Endothelial cell (in vitro differentiated cells): ENCODE data around the gene SASH1. TPM values are rescaled to one million over a fixed set of nuclear protein-coding genes. Genes with fewer than 3 reads are reported as not detected.

Experiments
- DNase-seq: peaks from one replicate; pipeline ENCODE4 v3.0.0; 2021; ENCODE audit warnings: low spot score
- H3K27ac Mint-ChIP-seq: one replicate; pipeline ENCODE4 v1.8.0; 2021; ENCODE audit warnings: mixed read lengths, inconsistent platforms; ENCODE audit not compliant: unreplicated experiment
- H3K27me3 Mint-ChIP-seq: one replicate; pipeline ENCODE4 v1.8.0; 2021; ENCODE audit warnings: mild to moderate bottlenecking, moderate library complexity, mixed read lengths, inconsistent platforms; ENCODE audit not compliant: unreplicated experiment
- H3K36me3 Mint-ChIP-seq: one replicate; pipeline ENCODE4 v1.8.0; 2021; ENCODE audit warnings: mild to moderate bottlenecking, low read depth, mixed read lengths, inconsistent platforms; ENCODE audit not compliant: unreplicated experiment
- H3K4me1 Mint-ChIP-seq: one replicate; pipeline ENCODE4 v1.8.0; 2021; ENCODE audit warnings: mild to moderate bottlenecking, mixed read lengths, inconsistent platforms; ENCODE audit not compliant: unreplicated experiment
- H3K4me3 Mint-ChIP-seq: one replicate; pipeline ENCODE4 v1.8.0; 2021; ENCODE audit warnings: mild to moderate bottlenecking, mixed read lengths, inconsistent platforms; ENCODE audit not compliant: unreplicated experiment
- H3K9me3 Mint-ChIP-seq: one replicate; pipeline ENCODE4 v1.8.0; 2021; ENCODE audit warnings: mixed read lengths, inconsistent platforms; ENCODE audit not compliant: unreplicated experiment
- total RNA-seq: library from RNA; stranded (reverse); fragmentation: NEBNext Ultra II Directional; extraction: Animal tissue kit (Norgen Biotek cat#: 25700); gene quantifications from one replicate; pipeline ENCODE4 v1.2.1, GENCODE V29; 2021; ENCODE audit not compliant: unreplicated experiment
- TF ChIP-seq, protein P1 (sequence below): fragments of 200-600 bp; sonication (generic); IDR thresholded peaks from one replicate; pipeline ENCODE4 v1.5.0; 2021; ENCODE audit warnings: antibody characterized with exemption; ENCODE audit not compliant: unreplicated experiment

The SASH1 gene
- total RNA-seq, 1 donor from 2014 or later: 138 TPM

DNA sequence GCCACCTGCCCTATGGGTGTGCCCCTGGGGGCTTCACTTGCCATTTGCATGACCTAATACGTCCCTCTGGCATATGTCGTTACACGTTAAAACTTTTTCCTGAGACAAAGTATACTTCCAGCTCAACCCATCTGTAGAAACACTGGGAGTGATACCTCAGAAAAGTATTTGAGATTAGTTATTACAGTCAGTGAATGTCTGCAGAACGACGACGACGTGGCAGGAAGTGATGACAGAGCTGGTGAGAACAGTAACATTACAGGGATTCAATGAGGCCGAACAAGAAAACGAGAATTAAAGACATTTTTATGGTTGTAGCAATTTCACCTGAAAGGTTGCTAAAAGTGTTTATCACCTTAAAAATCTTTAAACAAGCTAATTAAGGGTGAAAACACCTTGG, 40.2 kb downstream of the SASH1 start:
- Mint-ChIP-seq H3K4me1 (peaks cover 60% of the 10 kb centered on the region), H3K27me3 (no peaks in the 10 kb centered on the region), H3K27ac (peak overlapping the region; percentile 22), H3K36me3 (peaks cover 26% of the 10 kb centered on the region), H3K4me3 (no peak overlapping the region), H3K9me3 (no peaks in the 10 kb centered on the region)
- DNase-seq: no peak
- TF ChIP-seq, protein P1, sequence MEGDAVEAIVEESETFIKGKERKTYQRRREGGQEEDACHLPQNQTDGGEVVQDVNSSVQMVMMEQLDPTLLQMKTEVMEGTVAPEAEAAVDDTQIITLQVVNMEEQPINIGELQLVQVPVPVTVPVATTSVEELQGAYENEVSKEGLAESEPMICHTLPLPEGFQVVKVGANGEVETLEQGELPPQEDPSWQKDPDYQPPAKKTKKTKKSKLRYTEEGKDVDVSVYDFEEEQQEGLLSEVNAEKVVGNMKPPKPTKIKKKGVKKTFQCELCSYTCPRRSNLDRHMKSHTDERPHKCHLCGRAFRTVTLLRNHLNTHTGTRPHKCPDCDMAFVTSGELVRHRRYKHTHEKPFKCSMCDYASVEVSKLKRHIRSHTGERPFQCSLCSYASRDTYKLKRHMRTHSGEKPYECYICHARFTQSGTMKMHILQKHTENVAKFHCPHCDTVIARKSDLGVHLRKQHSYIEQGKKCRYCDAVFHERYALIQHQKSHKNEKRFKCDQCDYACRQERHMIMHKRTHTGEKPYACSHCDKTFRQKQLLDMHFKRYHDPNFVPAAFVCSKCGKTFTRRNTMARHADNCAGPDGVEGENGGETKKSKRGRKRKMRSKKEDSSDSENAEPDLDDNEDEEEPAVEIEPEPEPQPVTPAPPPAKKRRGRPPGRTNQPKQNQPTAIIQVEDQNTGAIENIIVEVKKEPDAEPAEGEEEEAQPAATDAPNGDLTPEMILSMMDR: no peak

DNA sequence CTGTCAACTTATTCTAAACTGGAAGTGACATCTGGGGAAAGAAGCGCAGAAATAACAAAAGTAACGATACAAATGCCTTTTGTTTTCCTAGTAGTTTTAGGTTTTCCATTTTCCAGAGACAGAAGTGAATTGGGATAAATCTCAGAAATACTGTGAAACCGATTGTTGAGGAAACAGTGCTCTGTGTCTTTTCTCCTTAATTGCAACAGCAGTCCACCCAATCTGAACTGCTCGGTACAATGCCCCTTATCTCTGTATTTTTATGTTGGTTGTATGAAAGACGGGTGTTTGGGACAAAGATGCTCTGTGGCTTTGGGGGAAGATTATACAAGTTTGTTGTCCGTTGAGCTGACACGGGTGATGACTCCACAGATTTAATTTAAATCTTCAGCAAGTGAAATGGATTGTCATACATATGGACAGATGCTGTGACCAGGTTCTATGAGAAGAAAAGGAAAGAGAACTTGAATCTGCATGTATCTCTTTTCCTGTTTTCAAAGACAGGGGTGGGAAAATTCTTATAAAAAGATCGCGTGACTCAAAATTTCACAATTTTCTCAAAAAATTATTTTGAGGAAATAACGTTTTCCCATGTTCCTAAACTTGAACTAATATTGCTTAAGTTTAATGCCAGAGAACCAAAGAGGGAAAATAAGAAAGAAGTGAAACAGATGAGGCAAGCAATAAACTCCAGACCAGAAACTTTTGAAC, 41.2 kb downstream of the SASH1 start:
- Mint-ChIP-seq H3K27ac (peak overlapping the region; percentile 3), H3K4me3 (no peak overlapping the region), H3K36me3 (peaks cover 26% of the 10 kb centered on the region), H3K9me3 (no peaks in the 10 kb centered on the region), H3K4me1 (peaks cover 63% of the 10 kb centered on the region), H3K27me3 (peaks cover 5% of the 10 kb centered on the region)
- TF ChIP-seq, protein P1: no peak
- no peak for DNase-seq

DNA sequence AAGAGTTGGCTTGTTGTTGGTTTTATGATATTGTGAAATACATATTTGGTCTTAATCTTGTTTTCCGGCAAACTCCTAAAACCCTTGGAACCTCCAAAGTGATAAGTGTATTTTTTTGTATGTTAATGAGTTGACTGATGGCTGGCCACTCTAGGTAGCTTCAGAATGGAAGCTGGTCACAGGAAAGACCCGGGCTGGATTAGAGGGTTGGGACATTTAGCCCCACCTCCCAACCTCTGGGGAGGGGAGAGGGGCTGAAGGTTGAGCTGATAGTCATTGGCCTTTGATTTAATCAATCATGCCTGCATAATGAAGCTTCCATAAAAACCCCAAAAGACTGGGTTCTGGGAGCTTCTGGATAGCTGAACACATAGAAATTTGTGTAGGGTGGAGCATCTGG, 42.7 kb downstream of the SASH1 start:
- Mint-ChIP-seq H3K4me1 (peaks cover 48% of the 10 kb centered on the region), H3K4me3 (no peak overlapping the region), H3K27ac (no peak overlapping the region), H3K27me3 (peaks cover 5% of the 10 kb centered on the region), H3K9me3 (no peaks in the 10 kb centered on the region), H3K36me3 (peaks cover 18% of the 10 kb centered on the region)
- no peak for DNase-seq
- TF ChIP-seq, protein P1: no peak

DNA sequence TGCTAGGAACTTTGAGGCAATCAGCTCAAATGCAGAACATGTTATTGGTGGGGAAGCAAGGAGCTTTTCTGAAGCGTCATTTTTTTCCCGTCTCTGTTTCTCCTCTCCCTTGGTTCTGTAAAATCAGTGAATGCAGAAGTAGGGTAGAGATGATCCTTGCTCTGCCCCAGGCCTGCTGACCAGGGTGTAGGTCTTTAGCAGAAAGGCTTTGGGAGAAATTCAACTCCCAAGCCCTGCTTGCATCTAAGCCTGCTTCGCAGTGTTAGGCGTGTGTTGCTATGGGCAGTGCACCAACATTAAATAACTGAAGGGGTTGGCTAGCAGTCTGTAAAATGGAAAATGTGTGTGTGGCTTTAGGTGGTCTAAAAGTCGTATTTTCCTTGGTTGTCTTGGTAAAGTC, 45.9 kb downstream of the SASH1 start:
- Mint-ChIP-seq H3K27ac (peak overlapping the region; percentile 5), H3K4me1 (peaks cover 35% of the 10 kb centered on the region), H3K27me3 (peaks cover 5% of the 10 kb centered on the region), H3K4me3 (no peak overlapping the region), H3K9me3 (no peaks in the 10 kb centered on the region), H3K36me3 (peaks cover 15% of the 10 kb centered on the region)
- DNase-seq: no peak
- TF ChIP-seq, protein P1: no peak

DNA sequence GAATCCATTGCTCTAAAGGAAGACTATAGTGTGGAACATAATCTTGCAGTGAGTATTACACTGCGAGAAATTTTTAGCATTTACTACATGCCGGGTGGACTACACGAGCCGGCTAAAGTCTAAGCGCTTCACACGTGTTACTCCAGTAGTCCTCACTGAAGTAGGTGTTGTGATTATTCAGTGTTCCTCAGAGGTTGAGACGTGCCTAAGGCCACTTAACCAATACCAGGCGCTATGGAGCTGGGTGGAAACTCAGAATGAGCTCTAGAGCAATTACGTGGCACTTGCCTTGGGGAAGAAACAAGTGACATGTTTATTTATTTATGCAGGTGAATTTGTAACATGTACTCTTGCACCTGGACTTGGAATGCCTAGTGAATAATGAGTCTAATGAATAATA, 46.4 kb downstream of the SASH1 start:
- H3K4me1 Mint-ChIP-seq: peaks cover 32% of the 10 kb centered on the region
- H3K9me3 Mint-ChIP-seq: no peaks in the 10 kb centered on the region
- TF ChIP-seq, protein P1: no peak
- DNase-seq: no peak
- H3K4me3 Mint-ChIP-seq: no peak overlapping the region
- H3K27ac Mint-ChIP-seq: no peak overlapping the region
- H3K36me3 Mint-ChIP-seq: peaks cover 17% of the 10 kb centered on the region
- peaks cover 5% of the 10 kb centered on the region for H3K27me3 Mint-ChIP-seq
